ENCODE measurements around the gene AKAP8L. TPM values are rescaled to one million over a fixed set of nuclear protein-coding genes. Genes with fewer than 3 reads are reported as not detected.

Gene AKAP8L
- total RNA-seq, 1 donor from 2014 or later = 31.6 TPM

DNA sequence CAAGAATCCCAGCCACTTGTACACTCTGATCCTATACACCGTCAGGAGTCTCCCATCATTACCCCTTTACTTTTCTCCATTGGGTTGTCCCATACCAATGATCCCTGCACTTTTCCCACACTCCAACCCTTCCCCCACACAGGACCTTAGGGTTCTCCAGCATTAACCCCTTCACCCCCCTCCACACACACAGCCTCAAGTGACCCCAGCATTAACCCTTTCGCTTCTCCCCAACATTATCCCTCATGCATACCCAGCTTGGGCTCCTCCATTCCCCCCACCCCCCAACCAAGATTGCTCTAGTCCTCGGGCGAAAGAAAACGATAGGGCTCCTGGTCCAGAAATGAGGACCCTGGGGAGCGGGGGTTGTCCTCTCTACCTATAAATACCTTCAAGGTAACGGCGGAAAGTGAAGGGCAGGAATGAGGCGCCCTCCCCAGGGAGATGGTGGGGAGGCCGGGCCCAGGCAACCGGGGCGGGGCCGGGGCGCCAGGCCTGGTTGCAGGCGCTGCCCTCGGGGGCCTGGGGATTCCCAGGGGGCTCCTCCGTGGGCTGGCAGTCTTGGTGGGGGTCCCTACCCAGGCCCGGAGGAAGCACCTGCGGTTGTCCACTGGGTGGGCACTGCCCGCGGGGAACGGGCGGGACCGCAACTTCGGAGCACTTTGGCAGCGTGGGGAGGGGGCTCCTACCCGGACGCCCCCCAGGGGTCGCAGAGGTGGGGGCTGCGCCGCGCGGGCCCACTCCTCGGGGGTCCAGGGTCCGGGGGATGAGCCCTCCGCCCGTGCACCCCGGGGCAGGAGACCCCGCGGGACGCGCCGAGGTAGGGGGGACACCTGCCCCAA lies 30.2 kb upstream of the AKAP8L start:
- no peak for ATAC-seq

DNA sequence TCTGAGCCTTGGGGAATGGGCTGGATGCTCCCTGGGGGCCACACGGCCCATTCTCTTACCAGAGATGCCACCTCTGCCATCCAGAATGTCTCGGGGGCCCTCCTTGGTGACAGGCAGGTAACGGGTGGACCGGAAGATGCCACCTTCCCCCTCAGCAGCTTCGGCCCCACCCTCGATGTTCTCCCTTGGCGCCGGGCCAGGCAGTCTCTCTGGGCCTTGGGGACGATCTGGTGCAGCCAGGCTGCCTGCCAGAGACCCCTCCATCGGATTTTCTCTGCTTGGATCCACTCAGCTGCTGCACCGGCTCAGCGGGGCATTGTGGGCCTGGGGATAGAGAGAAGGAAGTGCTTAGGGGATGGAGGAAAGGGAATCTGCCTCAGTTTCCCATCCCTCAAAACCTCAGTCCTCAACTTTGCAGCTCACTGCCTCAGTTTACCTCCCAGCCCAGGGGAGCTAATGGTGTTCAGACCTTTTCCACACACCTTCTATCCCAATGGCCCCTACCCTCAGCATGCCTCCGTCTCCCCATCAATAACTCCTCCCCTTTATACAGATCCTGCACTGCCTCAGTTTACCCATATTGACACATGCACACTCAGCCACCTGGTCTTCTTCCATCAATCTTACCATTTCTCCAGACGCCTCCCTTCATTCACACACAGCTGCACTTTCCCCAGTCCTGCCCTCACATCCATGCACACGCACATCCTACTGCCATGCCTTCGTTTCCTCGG lies 29.4 kb upstream of the AKAP8L start:
- ATAC-seq = no peak

- ATAC-seq = no peak
Measured at GRCh38 chr19:15447057-15447456, 28.3 kb upstream of the AKAP8L start.

GRCh38 chr19:15445807-15446376 lies 27.1 kb upstream of the AKAP8L start:
- no peak for ATAC-seq

- ATAC-seq = no peak
Measured at GRCh38 chr19:15445227-15445605, 26.4 kb upstream of the AKAP8L start.

DNA sequence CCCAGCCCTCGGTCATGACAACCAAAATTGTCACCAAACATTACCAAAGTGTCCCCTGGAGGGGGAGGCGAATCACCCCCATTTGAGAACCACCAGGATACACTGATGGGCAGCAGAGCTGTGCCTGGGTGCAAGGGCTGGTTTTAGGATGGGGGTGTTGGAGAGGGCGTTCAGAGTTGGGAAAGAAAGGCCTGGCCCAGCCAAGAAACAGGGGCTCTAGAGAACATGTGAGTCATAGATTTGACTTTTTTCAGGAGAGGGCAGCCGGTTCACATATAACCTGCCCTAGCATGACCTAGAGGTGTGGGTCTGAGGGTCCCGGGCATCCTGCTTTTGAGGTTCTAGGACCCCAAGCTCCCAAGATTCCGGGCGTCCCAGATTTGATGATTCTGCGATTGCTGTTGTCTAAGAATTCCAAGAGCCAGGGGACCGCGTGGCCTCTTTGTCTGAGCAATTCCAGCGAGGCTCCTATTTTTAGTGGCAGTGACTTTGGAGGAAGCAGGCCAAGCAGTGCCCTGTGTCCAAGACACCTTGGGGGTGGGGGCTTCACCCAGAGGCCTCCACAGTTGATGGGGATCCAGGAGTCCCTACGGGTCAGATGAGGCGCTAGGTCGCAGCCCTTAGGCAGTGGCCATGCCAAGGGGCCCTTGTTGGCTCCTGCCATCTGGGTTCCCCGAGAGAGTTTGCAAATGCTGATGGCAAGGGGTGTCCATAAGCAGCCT lies 25.9 kb upstream of the AKAP8L start:
- no peak for ATAC-seq

- no peak for ATAC-seq
Measured at GRCh38 chr19:15443838-15444237, 25.1 kb upstream of the AKAP8L start.

GRCh38 chr19:15443325-15443724 lies 24.5 kb upstream of the AKAP8L start:
- no peak for ATAC-seq

GRCh38 chr19:15442142-15442920 lies 23.5 kb upstream of the AKAP8L start:
- ATAC-seq = no peak

DNA sequence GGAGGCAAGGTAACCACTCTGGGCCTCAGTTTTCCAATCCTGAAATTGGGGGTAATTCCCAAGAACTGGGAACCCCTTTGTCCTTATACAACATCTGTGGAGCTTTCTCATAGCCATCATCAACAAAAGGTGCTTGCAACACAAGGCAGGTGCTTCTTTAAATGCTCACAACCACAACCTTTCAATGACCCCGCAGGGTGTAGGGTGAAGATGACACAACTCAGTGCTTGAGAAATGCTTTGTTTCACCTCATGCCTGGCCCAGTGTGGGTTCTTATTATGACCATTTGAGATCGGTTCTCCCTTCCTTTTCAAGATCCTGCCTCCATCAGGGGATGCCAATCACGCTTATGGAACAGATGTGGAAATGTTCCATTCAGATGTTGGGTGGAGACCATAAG lies 22.5 kb upstream of the AKAP8L start:
- ATAC-seq = no peak

GRCh38 chr19:15439821-15440641 lies 21.2 kb upstream of the AKAP8L start:
- ATAC-seq = no peak

DNA sequence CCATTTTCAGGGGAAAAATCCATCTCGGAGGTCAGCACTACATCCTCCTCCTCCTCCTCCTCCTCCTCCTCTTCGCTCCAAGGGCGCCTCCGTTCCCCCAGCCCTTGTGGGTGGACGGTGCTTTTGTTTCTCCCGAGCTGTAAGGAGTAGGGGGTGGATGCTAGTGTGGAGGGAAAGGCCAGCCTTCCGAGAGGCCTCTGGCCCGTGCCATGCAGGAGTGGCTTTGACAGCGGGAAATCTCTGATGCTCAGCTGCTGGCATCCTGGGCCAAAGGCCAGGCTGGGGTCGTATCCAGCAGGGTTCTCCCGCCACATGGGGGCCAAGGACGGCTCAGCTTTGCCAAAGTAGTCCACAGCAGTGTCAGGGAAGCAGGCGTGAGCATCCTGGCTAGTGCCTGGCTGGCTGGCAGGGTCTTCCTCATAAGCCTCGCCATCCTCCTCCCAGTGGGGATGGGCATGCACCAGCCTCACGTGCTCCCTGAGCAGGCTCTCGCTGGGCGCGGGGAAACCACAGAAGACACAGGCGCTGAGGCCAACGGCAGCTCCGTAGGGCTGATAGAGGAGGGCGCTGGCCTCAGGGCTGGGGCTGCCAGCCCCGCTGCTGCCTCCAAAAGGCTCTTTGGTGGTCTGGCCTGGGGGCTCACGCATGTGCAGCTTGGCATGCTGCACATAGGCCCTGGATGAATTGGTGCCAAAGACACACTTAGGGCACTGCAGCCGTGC lies 20.5 kb upstream of the AKAP8L start:
- no peak for ATAC-seq

- ATAC-seq = no peak
Measured at GRCh38 chr19:15438577-15438976, 19.8 kb upstream of the AKAP8L start.

- ATAC-seq = no peak
Measured at GRCh38 chr19:15438124-15438496, 19.3 kb upstream of the AKAP8L start.

DNA sequence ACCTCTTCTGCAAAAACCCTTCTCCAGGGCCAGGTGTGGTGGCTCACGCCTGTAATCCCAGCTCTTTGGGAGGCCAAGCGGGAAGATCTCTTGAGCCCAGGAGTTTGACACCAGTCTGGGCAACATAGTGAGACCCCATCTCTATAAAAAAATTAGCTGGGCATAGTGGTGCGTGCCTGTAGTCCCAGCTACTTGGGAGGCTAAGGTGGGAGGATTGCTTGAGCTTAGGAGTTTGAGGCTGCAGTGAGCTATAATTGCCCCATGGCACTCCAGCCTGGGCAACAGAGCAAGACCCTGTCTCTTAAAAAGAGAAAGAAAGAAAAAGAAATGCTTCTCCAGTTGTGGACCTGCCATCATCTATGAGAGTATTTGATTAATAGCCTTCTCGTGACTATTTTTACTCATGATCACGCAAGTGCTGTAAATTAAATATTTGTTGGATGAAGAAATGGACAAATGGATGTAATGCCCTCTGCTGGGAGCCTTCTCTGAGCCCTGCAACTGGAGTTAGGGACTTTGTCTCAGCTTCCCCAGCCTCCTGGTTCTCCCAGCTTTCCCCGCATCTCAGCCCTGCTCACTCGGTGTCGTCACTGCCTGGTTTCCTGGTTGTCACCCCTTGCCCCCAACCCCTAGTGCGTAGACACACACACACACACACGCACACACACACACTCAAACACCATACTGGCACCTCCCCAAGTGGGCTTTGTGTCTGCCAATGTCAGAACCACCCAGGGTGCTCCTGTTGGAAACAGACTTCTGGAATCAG lies 18.8 kb upstream of the AKAP8L start:
- no peak for ATAC-seq

- no peak for ATAC-seq
Measured at GRCh38 chr19:15436826-15437110, 18.0 kb upstream of the AKAP8L start.

- no peak for ATAC-seq
Measured at GRCh38 chr19:15436012-15436825, 17.4 kb upstream of the AKAP8L start.

- ATAC-seq = no peak
Measured at GRCh38 chr19:15433519-15434069, 14.8 kb upstream of the AKAP8L start.

Measured in esophagus mucosa (tissue), 1 donor.